Keratinocyte (primary cell): ENCODE results near the gene CNTNAP2.

Experiments
- CTCF ChIP-seq, 3 experiments: IDR thresholded peaks in 1 of 3; conservative IDR thresholded peaks in 1 of 3; optimal IDR thresholded peaks in 1 of 3; 2 replicates in 2 of 3; 3 replicates in 1 of 3; pipeline versions ENCODE3 to v1.5.1; 2011; ENCODE audit warnings: low read length in 3 of 3, mild to moderate bottlenecking in 3 of 3, moderate library complexity in 2 of 3, control low read depth in 1 of 3, inconsistent platforms in 1 of 3; ENCODE audit not compliant: insufficient read depth in 2 of 3; ENCODE audit errors: extremely low read depth in 1 of 3
- EZH2 ChIP-seq: IDR thresholded peaks from one replicate; pipeline ENCODE4 v1.6.1; 2012; ENCODE audit warnings: inconsistent platforms, mild to moderate bottlenecking, low read length, moderate library complexity

DNA sequence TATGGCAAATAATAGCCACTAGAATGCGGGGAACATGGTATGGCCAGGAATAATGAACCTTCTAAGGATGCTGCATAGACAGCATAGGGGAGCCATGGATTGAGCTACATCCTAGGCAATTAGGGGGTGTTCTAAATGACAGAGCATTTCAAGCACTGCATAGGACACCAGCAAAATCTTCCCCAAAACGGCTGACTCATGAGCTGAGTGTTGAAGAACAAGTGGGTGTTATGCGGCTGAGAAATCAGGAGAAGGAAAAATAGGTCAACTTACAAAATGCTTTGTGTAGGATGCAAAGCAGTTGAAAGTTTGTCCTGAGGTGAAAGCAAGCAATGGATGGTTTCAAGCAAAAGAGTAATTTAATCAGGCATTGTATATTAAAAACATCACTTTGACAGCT lies 1450.4 kb downstream of the CNTNAP2 start:
- TF ChIP-seq CTCF (optimal IDR thresholded peaks at IDR 0.05 in 1 of 3, IDR thresholded peaks at IDR 0.05 in 1 of 3, conservative IDR thresholded peaks at IDR 0.05 in 1 of 3; ENCODE audit: extremely low read depth in 1 of 3, insufficient read depth in 2 of 3, low read length in 3 of 3) (no peak), EZH2 (no peak)
